ENCODE results near the gene KLF7.

- TF ChIP-seq CTCF (conservative IDR thresholded peaks at IDR 0.05; ENCODE audit: low read length) (no peak), EZH2phosphoT487 (IDR thresholded peaks at IDR 0.05; ENCODE audit: borderline replicate concordance, low read depth, low read length) (no peak)
Observed at GRCh38 chr2:207112785-207113184, 53.0 kb downstream of the KLF7 start.
